Progenitor cell of endocrine pancreas (in vitro differentiated cells): ENCODE data around the gene DOK5. TPM values are rescaled to one million over a fixed set of nuclear protein-coding genes. Genes with fewer than 3 reads are reported as not detected.

Experiments used
- DNase-seq: peaks from one replicate; pipeline ENCODE4 v3.0.0; 2021; ENCODE audit warnings: low spot score; ENCODE audit not compliant: unreplicated experiment
- H3K27ac Mint-ChIP-seq: 2 replicates; pipeline ENCODE4 v1.8.0; 2021; ENCODE audit warnings: mild to moderate bottlenecking, moderate library complexity, mixed read lengths
- H3K27me3 Mint-ChIP-seq: 2 replicates; pipeline ENCODE4 v1.8.0; 2021; ENCODE audit warnings: mixed read lengths
- H3K36me3 Mint-ChIP-seq: 2 replicates; pipeline ENCODE4 v1.8.0; 2022; ENCODE audit warnings: mixed read lengths; ENCODE audit not compliant: insufficient read depth
- H3K4me1 Mint-ChIP-seq: 2 replicates; pipeline ENCODE4 v1.8.0; 2021; ENCODE audit warnings: low read depth, mixed read lengths
- H3K4me3 Mint-ChIP-seq: 2 replicates; pipeline ENCODE4 v1.8.0; 2021; ENCODE audit warnings: low read depth, mild to moderate bottlenecking, moderate library complexity, mixed read lengths
- H3K9me3 Mint-ChIP-seq: 2 replicates; pipeline ENCODE4 v1.8.0; 2021; ENCODE audit warnings: low read depth, mixed read lengths
- total RNA-seq: library from RNA; stranded (reverse); gene quantifications from 2 replicates; pipeline ENCODE4 v1.2.1, GENCODE V29; 2021
- TF ChIP-seq, protein P1 (sequence below): fragments of 200-600 bp; sonication (generic); IDR thresholded peaks from one replicate; pipeline ENCODE4 v1.5.0; 2021; ENCODE audit warnings: antibody characterized with exemption, mild to moderate bottlenecking; ENCODE audit not compliant: unreplicated experiment

Gene DOK5
- total RNA-seq, 1 donor from 2014 or later: 0.24 TPM

DNA sequence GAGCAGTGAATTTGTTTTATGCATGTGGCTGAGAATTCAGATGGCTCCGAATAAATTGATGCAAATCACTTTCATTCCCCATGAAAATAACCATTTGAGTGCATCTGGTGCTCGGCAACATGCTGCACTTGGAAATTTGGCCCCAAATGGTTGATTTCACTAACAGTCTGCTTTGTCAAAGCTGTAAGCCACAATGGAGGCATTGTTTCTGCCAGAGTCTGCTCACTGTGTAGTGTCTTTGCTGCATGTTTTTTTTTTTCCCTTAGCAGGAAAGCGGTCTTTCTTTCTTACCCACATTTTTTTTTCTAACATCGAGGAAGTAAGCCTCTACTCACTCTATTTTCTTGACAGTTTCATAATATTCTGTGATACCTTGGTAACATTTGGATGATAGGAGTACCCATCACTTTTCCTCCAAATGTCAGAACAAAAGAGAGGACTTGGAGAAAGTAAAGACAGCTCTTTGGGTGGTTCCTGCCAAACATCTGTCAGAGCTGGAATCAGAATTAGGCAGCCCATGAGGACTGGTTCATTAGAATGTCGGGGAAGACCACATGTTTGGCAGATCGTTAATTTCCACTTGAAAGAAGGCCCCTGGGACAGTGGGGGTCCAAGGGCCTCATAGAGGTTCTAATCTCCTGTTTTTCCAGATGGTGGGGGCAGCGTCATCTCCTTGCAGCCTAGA, 149.5 kb downstream of the DOK5 start:
- H3K9me3 Mint-ChIP-seq: no peaks in the 10 kb centered on the region
- peaks cover under 1% of the 10 kb centered on the region for H3K27me3 Mint-ChIP-seq
- DNase-seq: no peak
- H3K4me1 Mint-ChIP-seq: peaks cover 9% of the 10 kb centered on the region
- TF ChIP-seq, protein P1, sequence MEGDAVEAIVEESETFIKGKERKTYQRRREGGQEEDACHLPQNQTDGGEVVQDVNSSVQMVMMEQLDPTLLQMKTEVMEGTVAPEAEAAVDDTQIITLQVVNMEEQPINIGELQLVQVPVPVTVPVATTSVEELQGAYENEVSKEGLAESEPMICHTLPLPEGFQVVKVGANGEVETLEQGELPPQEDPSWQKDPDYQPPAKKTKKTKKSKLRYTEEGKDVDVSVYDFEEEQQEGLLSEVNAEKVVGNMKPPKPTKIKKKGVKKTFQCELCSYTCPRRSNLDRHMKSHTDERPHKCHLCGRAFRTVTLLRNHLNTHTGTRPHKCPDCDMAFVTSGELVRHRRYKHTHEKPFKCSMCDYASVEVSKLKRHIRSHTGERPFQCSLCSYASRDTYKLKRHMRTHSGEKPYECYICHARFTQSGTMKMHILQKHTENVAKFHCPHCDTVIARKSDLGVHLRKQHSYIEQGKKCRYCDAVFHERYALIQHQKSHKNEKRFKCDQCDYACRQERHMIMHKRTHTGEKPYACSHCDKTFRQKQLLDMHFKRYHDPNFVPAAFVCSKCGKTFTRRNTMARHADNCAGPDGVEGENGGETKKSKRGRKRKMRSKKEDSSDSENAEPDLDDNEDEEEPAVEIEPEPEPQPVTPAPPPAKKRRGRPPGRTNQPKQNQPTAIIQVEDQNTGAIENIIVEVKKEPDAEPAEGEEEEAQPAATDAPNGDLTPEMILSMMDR: no peak
- no peaks in the 10 kb centered on the region for H3K36me3 Mint-ChIP-seq
- peak overlapping the region; percentile 15 for H3K27ac Mint-ChIP-seq
- H3K4me3 Mint-ChIP-seq: no peak overlapping the region

DNA sequence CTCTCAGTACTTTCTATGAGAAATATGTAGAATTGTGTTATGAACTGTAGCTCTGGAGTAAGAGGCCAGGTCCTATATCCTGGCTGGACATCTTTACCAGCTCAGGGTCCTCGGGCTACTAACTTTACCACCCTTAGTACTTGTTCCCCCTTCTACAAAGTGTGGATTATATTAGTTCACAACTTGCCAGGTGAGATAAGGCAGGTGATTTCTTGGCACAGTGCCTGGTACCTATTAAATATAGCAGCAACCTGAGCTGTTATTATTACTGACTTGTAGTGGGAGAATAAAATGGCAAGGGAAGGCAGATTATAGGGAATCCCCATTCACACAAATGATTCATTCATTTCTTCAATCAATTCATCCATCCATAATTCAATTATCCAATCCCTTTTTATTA, 150.1 kb downstream of the DOK5 start:
- TF ChIP-seq, protein P1: no peak
- Mint-ChIP-seq H3K4me1 (peaks cover 7% of the 10 kb centered on the region), H3K9me3 (no peaks in the 10 kb centered on the region), H3K27ac (no peak overlapping the region), H3K27me3 (peaks cover 3% of the 10 kb centered on the region), H3K36me3 (no peaks in the 10 kb centered on the region), H3K4me3 (no peak overlapping the region)
- DNase-seq: no peak

DNA sequence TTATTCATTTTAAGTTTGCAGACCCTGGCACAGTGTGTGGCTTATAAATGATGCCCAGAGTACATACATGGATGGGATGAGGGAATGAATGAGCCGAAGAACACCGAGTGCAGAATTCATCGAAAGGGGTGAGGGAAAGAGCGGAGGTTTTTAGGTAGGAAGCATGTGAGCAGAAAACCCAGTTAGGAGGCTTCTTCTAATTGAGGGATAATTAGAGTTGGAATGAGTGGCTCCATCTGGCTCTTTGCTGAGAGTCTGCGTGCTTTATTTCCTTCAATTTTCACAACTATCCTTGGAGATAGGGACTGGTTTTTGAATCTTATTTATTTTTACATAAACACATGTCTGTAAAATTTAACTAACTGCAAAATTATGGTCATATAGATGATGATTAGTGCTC, 150.7 kb downstream of the DOK5 start:
- TF ChIP-seq, protein P1: no peak
- peaks cover 3% of the 10 kb centered on the region for H3K27me3 Mint-ChIP-seq
- H3K27ac Mint-ChIP-seq: no peak overlapping the region
- no peaks in the 10 kb centered on the region for H3K9me3 Mint-ChIP-seq
- H3K36me3 Mint-ChIP-seq: no peaks in the 10 kb centered on the region
- peaks cover 7% of the 10 kb centered on the region for H3K4me1 Mint-ChIP-seq
- no peak overlapping the region for H3K4me3 Mint-ChIP-seq
- no peak for DNase-seq

DNA sequence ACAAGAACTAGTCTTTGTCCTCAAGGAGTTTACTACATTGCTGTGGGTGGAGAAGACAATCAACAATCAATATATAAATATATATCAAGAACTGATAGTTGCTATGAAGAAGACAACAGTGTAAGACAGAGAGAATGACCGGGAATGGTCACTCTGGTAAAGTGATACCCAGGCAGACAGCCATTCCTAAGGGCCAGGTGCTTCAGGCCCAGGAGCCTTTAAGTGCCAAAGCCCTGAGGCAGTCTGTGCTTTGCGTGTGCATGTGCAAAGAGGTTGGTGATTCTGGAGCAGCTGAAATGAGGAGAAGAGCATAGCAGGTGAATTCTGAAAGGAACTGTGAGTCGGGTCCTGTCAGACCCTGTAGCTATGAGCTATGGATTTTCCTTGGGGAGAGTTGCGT, 154.2 kb downstream of the DOK5 start:
- Mint-ChIP-seq H3K4me3 (no peak overlapping the region), H3K36me3 (no peaks in the 10 kb centered on the region), H3K9me3 (no peaks in the 10 kb centered on the region), H3K27me3 (peaks cover 3% of the 10 kb centered on the region), H3K27ac (no peak overlapping the region), H3K4me1 (peaks cover 2% of the 10 kb centered on the region)
- TF ChIP-seq, protein P1: no peak
- DNase-seq: no peak

DNA sequence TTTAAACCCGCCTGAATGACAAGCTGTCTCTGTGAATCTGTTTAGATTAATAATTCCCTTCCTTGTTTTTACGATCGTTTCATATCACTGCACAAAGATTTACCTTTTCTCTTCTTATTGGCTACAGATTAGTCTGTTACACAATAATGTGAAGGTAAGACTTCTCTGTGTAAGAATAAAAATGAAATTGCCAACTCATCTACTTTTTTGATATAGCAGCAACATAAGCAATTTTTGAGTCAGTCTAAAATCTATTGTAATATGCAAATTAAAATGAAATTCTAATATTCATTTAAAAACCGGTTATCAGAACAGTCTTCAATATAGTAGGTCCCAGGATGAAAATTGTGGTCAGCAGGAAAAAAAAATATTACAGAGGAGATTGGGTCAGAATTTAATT, 155.2 kb downstream of the DOK5 start:
- Mint-ChIP-seq H3K4me1 (no peaks in the 10 kb centered on the region), H3K4me3 (no peak overlapping the region), H3K27ac (no peak overlapping the region), H3K27me3 (peaks cover 3% of the 10 kb centered on the region), H3K36me3 (no peaks in the 10 kb centered on the region), H3K9me3 (no peaks in the 10 kb centered on the region)
- no peak for DNase-seq
- TF ChIP-seq, protein P1: no peak
